SK-N-SH (cell line): ENCODE measurements around the gene RNF227. TPM values are rescaled to one million over a fixed set of nuclear protein-coding genes. Genes with fewer than 3 reads are reported as not detected.

ENCODE experiments used
- CTCF ChIA-PET: fragments of 300-600, 350-600 bp; formaldehyde crosslinking; extraction: SDS; loops from one replicate; lab custom pipeline; 2021; lab: Yijun Ruan, JAX
- POLR2A ChIA-PET: fragments of 350-600 bp; sonication (Branson Sonifier 250); formaldehyde crosslinking; extraction: SDS; loops from one replicate; lab custom pipeline; 2020; ENCODE audit warnings: antibody characterized with exemption, inconsistent platforms; lab: Yijun Ruan, JAX
- DNase-seq: peaks from one replicate; pipeline ENCODE4 v3.0.0; 2012
- H2AFZ ChIP-seq: fragments of 200-600 bp; sonication (generic); 2 replicates; pipeline ENCODE4 v1.8.1; 2016; ENCODE audit warnings: antibody characterized with exemption, mild to moderate bottlenecking, low read depth
- H3F3A ChIP-seq: fragments of 200-600 bp; sonication (generic); replicated peaks from 2 replicates; pipeline ENCODE3; 2016; ENCODE audit warnings: antibody characterized with exemption, mild to moderate bottlenecking; ENCODE audit not compliant: insufficient read depth
- H3K27ac ChIP-seq, 2 experiments: fragments of 200-500 bp in 1 of 2; fragments of 200-600 bp in 1 of 2; sonication (Bioruptor generic) in 1 of 2; sonication (generic), shearing (Covaris generic) in 1 of 2; 2 replicates each; pipeline versions ENCODE4 v1.5.1 to v1.6.1; 2014 to 2016; ENCODE audit warnings: low read depth in 2 of 2, inconsistent platforms in 1 of 2, low read length in 1 of 2, mild to moderate bottlenecking in 1 of 2, mixed read lengths in 1 of 2
- H3K27me3 ChIP-seq: fragments of 200-600 bp; sonication (generic), shearing (Covaris generic); 2 replicates; pipeline ENCODE4 v1.6.1; 2016; ENCODE audit warnings: mixed run types; ENCODE audit not compliant: insufficient read depth
- H3K36me3 ChIP-seq, 2 experiments: fragments of 200-500 bp in 1 of 2; fragments of 200-600 bp in 1 of 2; sonication (Bioruptor generic) in 1 of 2; sonication (generic) in 1 of 2; replicated peaks in 1 of 2; 2 replicates each; pipeline versions ENCODE3 to v1.5.1; 2014 to 2016; ENCODE audit warnings: low read length in 1 of 2, mild to moderate bottlenecking in 1 of 2; ENCODE audit not compliant: insufficient read depth in 2 of 2, control insufficient read depth in 1 of 2
- H3K4me1 ChIP-seq, 2 experiments: fragments of 200-500 bp in 1 of 2; fragments of 200-600 bp in 1 of 2; sonication (Bioruptor generic) in 1 of 2; sonication (generic), shearing (Covaris generic) in 1 of 2; 2 replicates each; pipeline versions ENCODE4 v1.5.1 to v1.6.1; 2014 to 2016; ENCODE audit warnings: low read depth in 1 of 2, low read length in 1 of 2, mixed run types in 1 of 2; ENCODE audit not compliant: insufficient read depth in 2 of 2, control insufficient read depth in 1 of 2
- H3K4me2 ChIP-seq: fragments of 200-600 bp; sonication (generic), shearing (Covaris generic); 2 replicates; pipeline ENCODE4 v1.6.1; 2017; ENCODE audit warnings: mixed run types
- H3K4me3 ChIP-seq, 2 experiments: fragments of 200-500 bp in 1 of 2; fragments of 200-600 bp in 1 of 2; sonication (Bioruptor generic) in 1 of 2; sonication (generic), shearing (Covaris generic) in 1 of 2; 2 replicates each; pipeline versions ENCODE4 v1.5.1 to v1.8.1; 2014 to 2016; ENCODE audit warnings: low read depth in 2 of 2, inconsistent platforms in 1 of 2, low read length in 1 of 2, mild to moderate bottlenecking in 1 of 2, mixed read lengths in 1 of 2, moderate library complexity in 1 of 2
- H3K79me2 ChIP-seq: fragments of 200-600 bp; sonication (generic); 2 replicates; pipeline ENCODE4 v1.8.1; 2017; ENCODE audit warnings: mild to moderate bottlenecking; ENCODE audit not compliant: insufficient read depth
- H3K9ac ChIP-seq: fragments of 200-600 bp; sonication (generic); 2 replicates; pipeline ENCODE4 v1.6.1; 2017; ENCODE audit warnings: mixed run types
- H3K9me2 ChIP-seq: fragments of 200-600 bp; sonication (generic); 2 replicates; pipeline ENCODE4 v1.6.1; 2017; ENCODE audit warnings: mixed run types
- H3K9me3 ChIP-seq: fragments of 200-600 bp; sonication (generic); 2 replicates; pipeline ENCODE4 v1.6.1; 2017; ENCODE audit warnings: mixed run types, mild to moderate bottlenecking, moderate library complexity
- H4K20me1 ChIP-seq: fragments of 200-600 bp; sonication (generic); 2 replicates; pipeline ENCODE4 v1.6.1; 2017; ENCODE audit warnings: mild to moderate bottlenecking, mixed run types; ENCODE audit not compliant: insufficient read depth
- EP300 ChIP-seq, 2 experiments: IDR thresholded peaks; 2 replicates each; pipeline versions ENCODE4 v1.4.0 to v1.6.1; 2012; ENCODE audit warnings: borderline replicate concordance in 1 of 2, low read depth in 1 of 2, low read length in 1 of 2
- EZH2phosphoT487 ChIP-seq: fragments of 200-600 bp; sonication (generic); IDR thresholded peaks from 2 replicates; pipeline ENCODE4 v1.6.1; 2017; ENCODE audit warnings: low read depth, mixed run types, mild to moderate bottlenecking, antibody characterized with exemption, moderate library complexity, borderline replicate concordance
- JUND ChIP-seq: IDR thresholded peaks from 2 replicates; pipeline ENCODE4 v1.4.0; 2012
- MAX ChIP-seq: IDR thresholded peaks from 2 replicates; pipeline ENCODE4 v1.4.0; 2012; ENCODE audit warnings: low read depth
- MXI1 ChIP-seq: IDR thresholded peaks from 2 replicates; pipeline ENCODE4 v1.6.1; 2012; ENCODE audit warnings: mild to moderate bottlenecking, low read depth, low read length, improper control_type of control experiment
- PBX3 ChIP-seq: IDR thresholded peaks from 2 replicates; pipeline ENCODE4; 2012
- RAD21 ChIP-seq: IDR thresholded peaks from 2 replicates; pipeline ENCODE4 v1.6.1; 2012; ENCODE audit warnings: mild to moderate bottlenecking, low read length
- RXRA ChIP-seq: IDR thresholded peaks from 2 replicates; pipeline ENCODE4 v1.4.0; 2012; ENCODE audit warnings: low read depth, mild to moderate bottlenecking, borderline replicate concordance
- SIN3A ChIP-seq: IDR thresholded peaks from 2 replicates; pipeline ENCODE4 v1.6.1; 2012; ENCODE audit warnings: low read depth, mild to moderate bottlenecking, low read length, moderate library complexity, borderline replicate concordance
- SMC3 ChIP-seq: IDR thresholded peaks from 2 replicates; pipeline ENCODE4 v1.6.1; 2012; ENCODE audit warnings: low read depth, low read length, improper control_type of control experiment
- TCF12 ChIP-seq: IDR thresholded peaks from 2 replicates; pipeline ENCODE4 v1.4.0; 2012
- WGBS: methylation state at CpG from one replicate; pipeline ENCODE4 v1.1.6; 2017; ENCODE audit warnings: low lambda C conversion rate; 5-methylcytosine and 5-hydroxymethylcytosine counted together
- polyA plus RNA-seq, 3 experiments: library from polyadenylated mRNA; depleted of rRNA; stranded (reverse); fragments of >200 nt; gene quantifications; 2 replicates each; pipeline ENCODE4 v1.2.3, GENCODE V29; 2012

RNF227 gene
- polyA plus RNA-seq, 1 of the 3 experiments (the other 2 are of a cell fraction) = 7.4 TPM

GRCh38 chr17:7961421-7961820 lies 45.3 kb upstream of the RNF227 start:
- H2AFZ ChIP-seq = no peak overlapping the region
- no peaks in the 10 kb centered on the region for H3K9me2 ChIP-seq
- H3K4me3 ChIP-seq = no peak overlapping the region
- no peak for TF ChIP-seq MXI1
- TF ChIP-seq EP300 (IDR thresholded peaks at IDR 0.05; ENCODE audit: borderline replicate concordance in 1 of 2, low read depth in 1 of 2, low read length in 1 of 2) = no peak
- H4K20me1 ChIP-seq = no peaks in the 10 kb centered on the region
- no peaks in the 10 kb centered on the region for H3K79me2 ChIP-seq
- no peaks in the 10 kb centered on the region for H3F3A ChIP-seq
- H3K4me2 ChIP-seq = no peak overlapping the region
- H3K27me3 ChIP-seq = no peaks in the 10 kb centered on the region
- H3K9ac ChIP-seq = no peak overlapping the region
- 23% methylated on average over 2 of the region's 2 CpGs for WGBS
- no peaks in the 10 kb centered on the region for H3K36me3 ChIP-seq
- POLR2A ChIA-PET = no interaction called here
- H3K9me3 ChIP-seq = no peaks in the 10 kb centered on the region
- H3K4me1 ChIP-seq = no peaks in the 10 kb centered on the region; a peak in 1 of 4 replicates
- DNase-seq = no peak
- CTCF ChIA-PET = interaction anchor here (0.9 kb wide), 1 partner anchor 96 kb away, joined by 3 read pairs; no protein-coding TSS in a partner anchor
- H3K27ac ChIP-seq = no peak overlapping the region

- Histone ChIP-seq H2AFZ (no peak overlapping the region), H3K9me2 (no peaks in the 10 kb centered on the region), H3K27ac (no peak overlapping the region), H4K20me1 (no peaks in the 10 kb centered on the region), H3K4me3 (no peak overlapping the region), H3K4me2 (no peak overlapping the region), H3K4me1 (no peaks in the 10 kb centered on the region; a peak in 1 of 4 replicates), H3K27me3 (no peaks in the 10 kb centered on the region), H3K79me2 (no peaks in the 10 kb centered on the region), H3K9me3 (no peaks in the 10 kb centered on the region), H3F3A (peaks cover 5% of the 10 kb centered on the region), H3K36me3 (no peaks in the 10 kb centered on the region), H3K9ac (no peak overlapping the region)
- TF ChIP-seq MXI1 (no peak), RXRA (no peak), SIN3A (no peak), EZH2phosphoT487 (no peak), SMC3 (no peak), MAX (no peak), PBX3 (no peak), TCF12 (no peak), JUND (no peak), RAD21 (no peak)
- ChIA-PET POLR2A (no interaction called here), CTCF (interaction anchor here (0.8 to 1.3 kb wide), 3 partner anchors 13 to 120 kb away, joined by 3 to 4 read pairs (median 3); no protein-coding TSS in a partner anchor)
- no peak for DNase-seq
- 73% methylated on average over 9 of the region's 9 CpGs for WGBS
Measured at GRCh38 chr17:7959503-7960253, 43.6 kb upstream of the RNF227 start.
